ENCODE measurements around the gene CCDC38. TPM values are rescaled to one million over a fixed set of nuclear protein-coding genes. Genes with fewer than 3 reads are reported as not detected.

Gene CCDC38
- total RNA-seq, 2 donors from 2014 or later: 0.34 to 0.63 TPM

GRCh38 chr12:95953000-95953399 lies 10.6 kb upstream of the CCDC38 start:
- ATAC-seq (replicated peaks in 1 of 2): no peak
- no peaks in the 10 kb centered on the region for H3K4me1 Mint-ChIP-seq (ENCODE audit: low read depth)
- H3K27ac Mint-ChIP-seq: no peak overlapping the region
- peaks cover 6% of the 10 kb centered on the region for H3K27me3 Mint-ChIP-seq (ENCODE audit: low read depth)
- H3K9me3 Mint-ChIP-seq: no peaks in the 10 kb centered on the region
- H3K36me3 Mint-ChIP-seq (ENCODE audit: insufficient read depth in 2 of 2): no peaks in the 10 kb centered on the region
- no peak overlapping the region for H3K4me3 Mint-ChIP-seq
- no peak for DNase-seq

GRCh38 chr12:95951515-95951914 lies 9.1 kb upstream of the CCDC38 start:
- DNase-seq (no peak), ATAC-seq (replicated peaks in 1 of 2) (no peak)
- Mint-ChIP-seq H3K36me3 (ENCODE audit: insufficient read depth in 2 of 2) (no peaks in the 10 kb centered on the region), H3K4me1 (ENCODE audit: low read depth) (no peaks in the 10 kb centered on the region), H3K27me3 (ENCODE audit: low read depth) (peaks cover 6% of the 10 kb centered on the region), H3K9me3 (no peaks in the 10 kb centered on the region), H3K27ac (no peak overlapping the region), H3K4me3 (no peak overlapping the region)

GRCh38 chr12:95949477-95950206 lies 7.2 kb upstream of the CCDC38 start:
- Mint-ChIP-seq H3K27ac (no peak overlapping the region), H3K4me3 (no peak overlapping the region), H3K9me3 (no peaks in the 10 kb centered on the region), H3K27me3 (ENCODE audit: low read depth) (peaks cover 6% of the 10 kb centered on the region), H3K36me3 (ENCODE audit: insufficient read depth in 2 of 2) (no peaks in the 10 kb centered on the region), H3K4me1 (ENCODE audit: low read depth) (no peaks in the 10 kb centered on the region)
- no peak for ATAC-seq (replicated peaks in 1 of 2)
- no peak for DNase-seq

GRCh38 chr12:95944108-95944704 lies 1.8 kb upstream of the CCDC38 start:
- Mint-ChIP-seq H3K9me3 (no peaks in the 10 kb centered on the region), H3K4me3 (peak overlapping the region; percentile 92 to 95), H3K27ac (no peak overlapping the region), H3K4me1 (ENCODE audit: low read depth) (peaks cover 9% of the 10 kb centered on the region), H3K27me3 (ENCODE audit: low read depth) (no peaks in the 10 kb centered on the region), H3K36me3 (ENCODE audit: insufficient read depth in 2 of 2) (peaks cover 2% of the 10 kb centered on the region in 2 donors)
- DNase-seq (no peak), ATAC-seq (replicated peaks in 1 of 2) (no peak)

GRCh38 chr12:95943330-95943842 lies 972 bp upstream of the CCDC38 start, which contains the start of gene AMDHD1:
TSS of gene AMDHD1 (plus strand) at chr12:95943331. CDS start at chr12:95943399, 68 bp downstream.
- Mint-ChIP-seq H3K36me3 (ENCODE audit: insufficient read depth in 2 of 2) (peaks cover 2% of the 10 kb centered on the region in 2 donors), H3K4me3 (peak within 1 kb of the TSS; percentile 92 to 95), H3K4me1 (ENCODE audit: low read depth) (peaks cover 9% of the 10 kb centered on the region), H3K27ac (peak within 1 kb of the TSS; percentile 96), H3K9me3 (no peaks in the 10 kb centered on the region), H3K27me3 (ENCODE audit: low read depth) (no peaks in the 10 kb centered on the region)
- DNase-seq: peak; percentile 74 to 76
- ATAC-seq (replicated peaks in 1 of 2): peak; percentile 77 to 79

GRCh38 chr12:95942101-95942523 lies 302 bp downstream of the CCDC38 start:
- Mint-ChIP-seq H3K9me3 (no peaks in the 10 kb centered on the region), H3K4me3 (peak overlapping the region; percentile 92 to 95), H3K4me1 (ENCODE audit: low read depth) (peaks cover 9% of the 10 kb centered on the region), H3K27ac (peak overlapping the region; percentile 63), H3K36me3 (ENCODE audit: insufficient read depth in 2 of 2) (peaks cover 2% of the 10 kb centered on the region in 2 donors), H3K27me3 (ENCODE audit: low read depth) (no peaks in the 10 kb centered on the region)
- ATAC-seq (replicated peaks in 1 of 2): no peak
- DNase-seq: no peak

- peaks cover 9% of the 10 kb centered on the region for H3K4me1 Mint-ChIP-seq (ENCODE audit: low read depth)
- H3K4me3 Mint-ChIP-seq: no peak overlapping the region
- no peaks in the 10 kb centered on the region for H3K27me3 Mint-ChIP-seq (ENCODE audit: low read depth)
- peaks cover 2% of the 10 kb centered on the region in 2 donors for H3K36me3 Mint-ChIP-seq (ENCODE audit: insufficient read depth in 2 of 2)
- H3K9me3 Mint-ChIP-seq: no peaks in the 10 kb centered on the region
- H3K27ac Mint-ChIP-seq: no peak overlapping the region
- no peak for DNase-seq
- no peak for ATAC-seq (replicated peaks in 1 of 2)
These were observed 1.9 kb downstream of the CCDC38 start for GRCh38 chr12:95940514-95940913.

GRCh38 chr12:95922231-95922630 lies 20.2 kb downstream of the CCDC38 start:
- H3K27me3 Mint-ChIP-seq (ENCODE audit: low read depth): no peaks in the 10 kb centered on the region
- no peaks in the 10 kb centered on the region for H3K4me1 Mint-ChIP-seq (ENCODE audit: low read depth)

GRCh38 chr12:95919110-95919509 lies 23.3 kb downstream of the CCDC38 start:
- Mint-ChIP-seq H3K9me3 (peaks cover 0 to 5% of the 10 kb centered on the region in 2 donors), H3K4me1 (ENCODE audit: low read depth) (no peaks in the 10 kb centered on the region), H3K36me3 (ENCODE audit: insufficient read depth in 2 of 2) (peaks cover 0 to 3% of the 10 kb centered on the region in 2 donors), H3K27me3 (ENCODE audit: low read depth) (peaks cover 9% of the 10 kb centered on the region), H3K27ac (no peak overlapping the region), H3K4me3 (no peak overlapping the region)
- DNase-seq (no peak), ATAC-seq (replicated peaks in 1 of 2) (no peak)

More at GRCh38 chr12:95922231-95922630, 20.2 kb downstream of the CCDC38 start:
- ATAC-seq (replicated peaks in 1 of 2) (no peak), DNase-seq (no peak)
- H3K36me3 Mint-ChIP-seq (ENCODE audit: insufficient read depth in 2 of 2): peaks cover 0 to 3% of the 10 kb centered on the region in 2 donors
- no peak overlapping the region for H3K4me3 Mint-ChIP-seq
- peaks cover 0 to 5% of the 10 kb centered on the region in 2 donors for H3K9me3 Mint-ChIP-seq
- H3K27ac Mint-ChIP-seq: no peak overlapping the region

- H3K9me3 Mint-ChIP-seq: peaks cover 0 to 5% of the 10 kb centered on the region in 2 donors
- DNase-seq (peak; percentile 51 to 57), ATAC-seq (replicated peaks in 1 of 2) (peak; percentile 94 to 97)
- H3K4me1 Mint-ChIP-seq (ENCODE audit: low read depth): no peaks in the 10 kb centered on the region
- H3K36me3 Mint-ChIP-seq (ENCODE audit: insufficient read depth in 2 of 2): peaks cover 0 to 3% of the 10 kb centered on the region in 2 donors
- H3K27ac Mint-ChIP-seq: no peak overlapping the region
- peaks cover 9% of the 10 kb centered on the region for H3K27me3 Mint-ChIP-seq (ENCODE audit: low read depth)
- no peak overlapping the region for H3K4me3 Mint-ChIP-seq
These were observed 24.0 kb downstream of the CCDC38 start for GRCh38 chr12:95918194-95918993.

GRCh38 chr12:95909871-95910270 lies 32.5 kb downstream of the CCDC38 start:
- Mint-ChIP-seq H3K27me3 (ENCODE audit: low read depth) (peaks cover 17% of the 10 kb centered on the region), H3K9me3 (no peaks in the 10 kb centered on the region), H3K4me1 (ENCODE audit: low read depth) (no peaks in the 10 kb centered on the region), H3K4me3 (no peak overlapping the region), H3K27ac (no peak overlapping the region), H3K36me3 (ENCODE audit: insufficient read depth in 2 of 2) (no peaks in the 10 kb centered on the region)
- ATAC-seq (replicated peaks in 1 of 2): no peak
- no peak for DNase-seq

GRCh38 chr12:95908573-95908972 lies 33.8 kb downstream of the CCDC38 start:
- ATAC-seq (replicated peaks in 1 of 2) (no peak), DNase-seq (no peak)
- H3K27ac Mint-ChIP-seq: no peak overlapping the region
- H3K9me3 Mint-ChIP-seq: no peaks in the 10 kb centered on the region
- H3K27me3 Mint-ChIP-seq (ENCODE audit: low read depth): peaks cover 14% of the 10 kb centered on the region
- H3K4me1 Mint-ChIP-seq (ENCODE audit: low read depth): no peaks in the 10 kb centered on the region
- peaks cover 0 to 1% of the 10 kb centered on the region in 2 donors for H3K36me3 Mint-ChIP-seq (ENCODE audit: insufficient read depth in 2 of 2)
- H3K4me3 Mint-ChIP-seq: no peak overlapping the region

- DNase-seq (no peak), ATAC-seq (replicated peaks in 1 of 2) (no peak)
- no peaks in the 10 kb centered on the region for H3K4me1 Mint-ChIP-seq (ENCODE audit: low read depth)
- no peak overlapping the region for H3K27ac Mint-ChIP-seq
- peaks cover 12% of the 10 kb centered on the region for H3K27me3 Mint-ChIP-seq (ENCODE audit: low read depth)
- peaks cover 0 to under 1% of the 10 kb centered on the region in 2 donors for H3K36me3 Mint-ChIP-seq (ENCODE audit: insufficient read depth in 2 of 2)
- H3K4me3 Mint-ChIP-seq: no peak overlapping the region
- H3K9me3 Mint-ChIP-seq: no peaks in the 10 kb centered on the region
These were observed 44.3 kb downstream of the CCDC38 start for GRCh38 chr12:95898081-95898480.

Measured in activated T-cell treated with anti-CD3 and anti-CD28 coated beads, Interleukin-2, amount 50 U/mL, for 72 hours (primary cell).